Measurements from ENCODE around the gene ACTG1. TPM values are rescaled to one million over a fixed set of nuclear protein-coding genes. Genes with fewer than 3 reads are reported as not detected.

Gene ACTG1
- total RNA-seq, 2 donors from 2014 or later: 4,489 to 4,790 TPM

DNA sequence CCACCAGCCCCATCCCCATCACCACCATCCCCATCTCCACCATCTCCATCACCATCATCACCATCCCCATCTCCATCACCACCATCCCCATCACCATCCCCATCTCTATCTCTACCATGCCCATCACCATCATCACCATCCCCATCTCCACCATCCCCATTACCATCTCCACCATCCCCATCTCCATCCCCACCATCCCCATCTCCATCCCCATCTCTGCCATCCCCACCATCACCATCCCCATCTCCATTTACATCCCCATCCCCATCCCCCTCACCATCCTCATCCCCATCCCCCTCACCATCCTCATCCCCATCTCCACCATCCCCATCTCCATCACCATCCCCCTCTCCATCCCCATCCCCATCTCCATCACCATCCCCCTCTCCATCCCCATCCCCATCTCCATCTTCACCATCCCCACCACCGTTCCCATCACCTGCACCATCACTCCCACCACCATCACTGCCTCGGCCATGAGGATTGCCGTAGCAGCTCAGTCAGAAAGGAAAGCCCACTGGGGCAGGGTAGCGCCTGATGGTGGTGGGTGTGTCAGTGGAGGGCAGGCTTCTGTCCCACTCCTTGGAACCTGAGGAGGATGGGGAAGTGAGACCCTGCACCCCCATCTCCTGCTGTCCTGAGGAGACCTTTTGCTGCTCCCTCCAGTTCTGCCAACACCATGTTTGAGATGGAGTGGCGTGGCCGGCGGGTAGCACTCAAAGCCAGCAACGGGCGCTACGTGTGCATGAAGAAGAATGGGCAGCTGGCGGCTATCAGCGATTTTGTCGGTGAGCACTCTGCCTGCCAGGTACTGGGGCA, 23.1 kb upstream of the ACTG1 start:
- H3K9ac ChIP-seq (ENCODE audit: low read depth in 2 of 2, low read length in 2 of 2): no peak overlapping the region
- peaks cover 13% of the 10 kb centered on the region for H3K4me1 ChIP-seq
- no peaks in the 10 kb centered on the region for H3K9me3 ChIP-seq
- H3K27ac ChIP-seq: no peak overlapping the region
- H3K27me3 ChIP-seq: peaks cover 18% of the 10 kb centered on the region
- DNase-seq: no peak
- no peaks in the 10 kb centered on the region for H3K36me3 ChIP-seq
- no peak overlapping the region for H3K4me3 ChIP-seq
- no peak for TF ChIP-seq CTCF (IDR thresholded peaks at IDR 0.05)
- intact Hi-C loops (cut with DNase I): no loop called here

- intact Hi-C loops (cut with DNase I): no loop called here
- no peak for TF ChIP-seq CTCF (IDR thresholded peaks at IDR 0.05)
- Histone ChIP-seq H3K4me3 (no peak overlapping the region), H3K9ac (ENCODE audit: low read depth in 2 of 2, low read length in 2 of 2) (no peak overlapping the region), H3K27ac (no peak overlapping the region), H3K27me3 (peaks cover 18% of the 10 kb centered on the region), H3K36me3 (no peaks in the 10 kb centered on the region), H3K4me1 (peaks cover 13% of the 10 kb centered on the region), H3K9me3 (no peaks in the 10 kb centered on the region)
- no peak for DNase-seq
Measured at GRCh38 chr17:81535007-81535328, 22.4 kb upstream of the ACTG1 start.

- H3K27me3 ChIP-seq: peaks cover 23% of the 10 kb centered on the region
- H3K9me3 ChIP-seq: no peaks in the 10 kb centered on the region
- no peak for DNase-seq
- no peak overlapping the region for H3K27ac ChIP-seq
- H3K9ac ChIP-seq (ENCODE audit: low read depth in 2 of 2, low read length in 2 of 2): no peak overlapping the region
- no peak for TF ChIP-seq CTCF (IDR thresholded peaks at IDR 0.05)
- H3K4me3 ChIP-seq: no peak overlapping the region
- H3K4me1 ChIP-seq: peaks cover 13% of the 10 kb centered on the region
- intact Hi-C loops (cut with DNase I): no loop called here
- H3K36me3 ChIP-seq: no peaks in the 10 kb centered on the region
Measured at GRCh38 chr17:81534157-81535006, 21.8 kb upstream of the ACTG1 start.

DNA sequence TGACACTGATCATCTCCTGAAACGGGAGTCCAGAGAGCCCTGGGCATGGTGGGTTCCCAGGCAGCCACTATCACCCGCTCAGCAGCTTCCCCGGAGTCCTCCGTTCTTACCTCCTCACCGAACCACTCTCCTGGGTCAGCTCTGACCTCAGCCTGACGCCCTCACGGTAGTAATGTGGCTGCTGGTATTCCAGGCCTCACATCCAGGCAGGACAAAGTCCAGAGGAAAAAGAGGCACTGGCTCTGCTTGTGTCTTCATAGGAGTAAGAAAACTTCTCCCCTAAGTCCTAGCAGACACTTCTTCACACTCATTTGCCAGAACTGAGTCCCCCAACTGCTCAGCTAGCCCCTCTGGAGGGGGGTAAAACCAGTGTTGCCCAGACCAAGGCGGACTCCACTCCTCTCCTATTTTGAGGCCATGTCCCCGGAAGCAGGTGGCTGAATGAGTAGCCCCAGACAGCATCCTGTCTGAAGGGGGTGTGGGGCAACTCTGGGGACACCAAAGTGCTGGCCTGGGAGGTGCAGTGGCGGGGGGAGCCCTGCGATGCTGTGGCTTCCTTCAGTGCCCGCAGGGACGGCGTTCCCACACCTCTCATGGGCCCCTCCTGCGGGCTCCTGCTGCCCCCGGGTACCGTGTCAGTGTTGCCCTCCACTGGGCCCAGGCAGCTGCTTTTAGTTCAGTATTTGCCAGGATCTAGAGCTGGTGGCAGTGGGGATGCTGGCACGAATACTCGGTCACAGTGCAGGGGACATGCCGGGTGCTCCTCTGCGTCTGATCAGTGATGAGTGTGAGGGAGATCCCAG, 20.9 kb upstream of the ACTG1 start:
- H3K4me1 ChIP-seq: peaks cover 13% of the 10 kb centered on the region
- H3K27me3 ChIP-seq: peaks cover 29% of the 10 kb centered on the region
- H3K27ac ChIP-seq: no peak overlapping the region
- H3K9ac ChIP-seq (ENCODE audit: low read depth in 2 of 2, low read length in 2 of 2): no peak overlapping the region
- H3K36me3 ChIP-seq: no peaks in the 10 kb centered on the region
- TF ChIP-seq CTCF (IDR thresholded peaks at IDR 0.05): no peak
- no peak overlapping the region for H3K4me3 ChIP-seq
- intact Hi-C loops (cut with DNase I): no loop called here
- H3K9me3 ChIP-seq: no peaks in the 10 kb centered on the region
- DNase-seq: no peak

All from colonic mucosa (tissue), 4 donors.